CD4-positive, alpha-beta T cell treated with Interleukin-17A for 1 hour (primary cell): ENCODE data around the gene ADAM10.

Source experiments
- DNase-seq: peaks from one replicate; pipeline ENCODE4 v3.0.0-alpha.2; 2020

The ADAM10 gene

GRCh38 chr15:58572521-58572920 lies 177.0 kb downstream of the ADAM10 start:
- no peak for DNase-seq

- no peak for DNase-seq
These were observed 178.0 kb downstream of the ADAM10 start for GRCh38 chr15:58571491-58571890.

- no peak for DNase-seq
These were observed 180.1 kb downstream of the ADAM10 start for GRCh38 chr15:58569455-58569854.

GRCh38 chr15:58568157-58568571 lies 181.3 kb downstream of the ADAM10 start:
- no peak for DNase-seq

- no peak for DNase-seq
These were observed 183.5 kb downstream of the ADAM10 start for GRCh38 chr15:58566029-58566428.

- no peak for DNase-seq
These were observed 183.9 kb downstream of the ADAM10 start for GRCh38 chr15:58565619-58566018.

- no peak for DNase-seq
These were observed 184.5 kb downstream of the ADAM10 start for GRCh38 chr15:58564981-58565380.

- no peak for DNase-seq
These were observed 187.4 kb downstream of the ADAM10 start for GRCh38 chr15:58562135-58562534.

- no peak for DNase-seq
These were observed 188.2 kb downstream of the ADAM10 start for GRCh38 chr15:58561321-58561720.

GRCh38 chr15:58559904-58560588 lies 189.5 kb downstream of the ADAM10 start:
- no peak for DNase-seq

GRCh38 chr15:58558777-58559176 lies 190.7 kb downstream of the ADAM10 start:
- DNase-seq = no peak

GRCh38 chr15:58556541-58556940 lies 193.0 kb downstream of the ADAM10 start:
- DNase-seq = no peak

GRCh38 chr15:58556028-58556361 lies 193.5 kb downstream of the ADAM10 start:
- no peak for DNase-seq

GRCh38 chr15:58555162-58556027 lies 194.1 kb downstream of the ADAM10 start:
- no peak for DNase-seq

- DNase-seq = no peak
These were observed 194.7 kb downstream of the ADAM10 start for GRCh38 chr15:58554758-58555157.

GRCh38 chr15:58553365-58553918 lies 196.1 kb downstream of the ADAM10 start:
- DNase-seq = no peak

- DNase-seq = no peak
These were observed 196.8 kb downstream of the ADAM10 start for GRCh38 chr15:58552505-58553364.

- no peak for DNase-seq
These were observed 197.6 kb downstream of the ADAM10 start for GRCh38 chr15:58551764-58552504.

- no peak for DNase-seq
These were observed 198.3 kb downstream of the ADAM10 start for GRCh38 chr15:58551084-58551763.

- DNase-seq = no peak
These were observed 199.8 kb downstream of the ADAM10 start for GRCh38 chr15:58549785-58550074.

- no peak for DNase-seq
These were observed 200.3 kb downstream of the ADAM10 start for GRCh38 chr15:58549013-58549784.
